NCI-H2227 treated with DMSO at 0.1 percent for 48 hours (cell line): ENCODE data around the gene RCOR1.
"Not testable (repeated sequence)": the region's sequence is repeated elsewhere in the genome, so short reads cannot be mapped to it uniquely, and the experiment has no call there.

ENCODE experiments used
- DNase-seq: peaks from one replicate; lab custom pipeline; 2025; lab: John Stamatoyannopoulos, UW

The RCOR1 gene

GRCh38 chr14:102593061-102593824 lies 794 bp downstream of the RCOR1 start:
- DNase-seq: no peak

DNA sequence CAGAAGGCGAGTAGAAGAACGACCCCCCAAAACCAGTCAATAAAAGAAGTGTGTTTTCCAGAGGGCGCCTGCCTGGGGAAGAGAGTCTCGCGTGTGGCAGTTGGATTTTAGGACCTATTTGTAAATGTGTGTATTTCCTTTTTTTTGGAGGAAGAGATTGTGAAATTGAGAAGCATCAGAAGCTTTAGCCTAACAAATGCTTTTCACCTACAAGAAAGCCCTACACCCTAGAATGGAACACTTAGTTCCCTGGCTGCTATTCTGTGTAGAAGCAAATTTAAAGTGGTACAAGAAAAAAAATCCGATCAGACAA lies 1.3 kb downstream of the RCOR1 start:
- DNase-seq: no peak

DNA sequence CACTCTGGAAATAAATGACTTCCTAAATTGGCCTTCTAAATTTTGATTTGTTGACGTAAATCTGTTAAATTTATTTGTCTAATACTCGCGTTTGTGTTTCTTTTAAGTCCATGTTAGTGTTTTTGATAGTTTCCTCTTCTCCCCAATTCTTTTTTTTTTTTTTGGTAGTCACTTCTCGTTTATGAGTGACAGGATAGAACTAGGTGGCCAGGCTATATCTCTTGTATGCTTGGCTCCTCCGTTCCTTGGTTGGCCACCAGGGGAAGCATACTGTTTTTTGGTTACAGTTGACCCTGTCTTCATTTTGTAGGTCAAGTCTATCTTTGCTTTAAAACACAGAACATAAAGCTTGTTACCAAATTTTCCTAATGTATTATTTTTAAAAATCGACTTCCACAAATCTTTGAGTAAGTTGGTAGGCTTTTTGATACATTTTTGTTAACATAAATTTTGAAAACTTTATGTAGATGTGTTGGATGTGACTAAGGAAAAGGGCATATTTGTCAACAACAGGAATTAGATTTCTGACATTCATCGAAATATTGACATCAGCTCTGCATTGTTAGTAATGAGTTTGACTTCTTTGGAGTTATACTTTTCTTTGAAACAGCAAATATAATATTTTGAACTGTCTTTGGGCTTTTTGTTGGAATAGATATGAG lies 2.2 kb downstream of the RCOR1 start:
- peak; percentile 27 for DNase-seq

DNA sequence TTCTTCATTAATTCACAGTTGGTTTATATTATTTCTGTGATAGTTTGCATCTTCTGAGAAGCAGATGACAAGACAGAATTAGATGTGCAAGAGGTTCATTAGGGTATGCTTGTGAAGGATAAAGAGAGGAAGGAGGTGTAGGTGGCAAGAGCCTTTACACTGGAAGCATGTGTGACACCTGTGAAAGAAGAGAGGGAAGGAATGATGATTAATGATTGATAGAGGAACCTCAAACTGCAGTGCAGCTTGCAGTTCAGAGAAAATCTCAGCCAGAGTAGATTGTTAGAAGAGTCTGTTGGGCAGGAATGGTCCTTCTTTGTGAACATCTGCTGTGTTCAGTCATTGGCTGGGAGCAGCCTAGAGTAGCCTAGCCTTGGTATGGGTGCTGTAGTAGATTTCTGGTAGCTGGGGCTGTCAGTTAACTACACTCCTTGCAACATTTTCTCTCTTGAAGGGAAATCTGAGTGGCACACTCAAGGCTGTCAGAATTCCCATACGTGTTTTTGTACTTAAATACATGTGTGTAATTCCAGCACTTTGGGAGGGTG lies 9.0 kb downstream of the RCOR1 start:
- no peak for DNase-seq

GRCh38 chr14:102602421-102603292 lies 10.2 kb downstream of the RCOR1 start:
- DNase-seq: no peak

GRCh38 chr14:102603293-102603907 lies 11.0 kb downstream of the RCOR1 start:
- no peak for DNase-seq

GRCh38 chr14:102604183-102604582 lies 11.7 kb downstream of the RCOR1 start:
- no peak for DNase-seq

DNA sequence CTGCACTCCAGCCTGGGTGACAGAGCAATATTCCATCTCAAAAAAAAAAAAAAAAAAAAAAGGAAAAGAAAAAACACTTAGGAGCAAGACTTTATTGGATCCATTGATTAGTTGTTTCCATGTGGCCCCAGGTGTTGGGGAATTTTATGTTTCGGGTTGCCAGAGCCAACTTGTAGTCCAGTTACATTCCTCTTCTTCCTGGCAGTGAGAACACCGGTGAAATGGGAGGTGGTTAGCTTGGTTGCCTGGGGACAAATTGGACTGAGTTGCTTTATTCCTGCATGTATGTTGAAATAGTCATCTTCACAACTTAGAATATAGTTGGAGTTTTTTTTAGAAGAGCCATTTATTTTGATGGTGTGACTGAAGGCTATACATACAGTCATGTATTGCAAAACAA lies 12.6 kb downstream of the RCOR1 start:
- no peak for DNase-seq

DNA sequence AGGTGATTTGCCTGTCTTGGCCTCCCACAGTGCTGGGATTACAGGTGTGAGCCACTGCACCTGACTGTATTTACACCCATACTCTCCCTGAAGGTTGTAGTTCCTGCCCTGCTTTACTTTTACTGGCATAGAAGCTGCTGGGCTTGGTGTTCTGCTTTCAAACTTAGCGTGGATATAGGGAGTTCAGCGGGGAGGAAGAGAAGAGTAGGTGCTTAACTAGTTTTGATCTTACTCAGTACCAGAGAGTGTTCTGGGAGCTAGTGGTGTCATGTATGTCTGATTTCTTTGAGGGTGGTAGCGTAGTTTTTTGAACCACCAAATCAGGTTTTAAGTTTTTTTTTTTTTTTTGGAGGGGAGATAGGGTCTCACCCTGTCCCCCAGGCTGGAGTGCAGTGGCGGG lies 13.8 kb downstream of the RCOR1 start:
- no peak for DNase-seq

DNA sequence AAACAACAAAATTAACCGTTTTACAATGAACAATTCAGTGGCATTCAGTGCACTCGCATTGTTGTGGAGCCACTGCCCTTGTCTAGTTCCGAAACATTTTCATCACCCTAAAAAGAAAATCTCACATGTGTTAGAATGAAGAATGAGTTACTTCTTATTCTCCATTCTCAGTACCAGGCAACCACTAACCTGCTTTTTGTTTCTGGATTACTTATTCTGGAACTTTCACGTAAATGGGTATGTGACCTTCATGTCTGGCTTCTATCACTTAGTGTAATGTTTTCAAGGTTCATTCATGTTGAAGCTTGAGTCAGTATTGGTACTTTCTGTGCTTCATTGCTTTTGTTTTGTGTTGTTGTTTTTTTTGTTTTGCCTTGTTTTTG lies 15.6 kb downstream of the RCOR1 start:
- DNase-seq: no peak

- DNase-seq: no peak
These were observed 18.7 kb downstream of the RCOR1 start for GRCh38 chr14:102610968-102611811.

- no peak for DNase-seq
These were observed 23.9 kb downstream of the RCOR1 start for GRCh38 chr14:102616318-102616717.

DNA sequence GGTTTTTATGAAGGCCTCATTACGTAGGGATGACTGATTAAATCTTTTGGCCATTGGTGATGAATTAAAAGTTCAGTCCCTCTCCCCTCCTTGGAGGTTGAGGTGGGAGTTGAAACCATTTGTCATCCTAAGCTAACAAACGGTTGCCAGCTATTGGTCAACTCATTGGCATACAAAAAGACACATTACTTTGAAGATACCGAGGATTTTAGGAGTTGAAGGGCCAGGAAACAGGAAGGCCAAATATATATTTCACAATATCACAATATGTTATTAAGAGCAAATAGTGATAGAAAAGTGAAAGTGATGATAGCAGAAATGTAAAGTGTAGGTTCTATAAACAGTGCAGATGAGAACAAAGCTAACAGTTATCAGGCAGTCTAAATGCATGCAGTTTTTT lies 24.4 kb downstream of the RCOR1 start:
- DNase-seq: no peak

DNA sequence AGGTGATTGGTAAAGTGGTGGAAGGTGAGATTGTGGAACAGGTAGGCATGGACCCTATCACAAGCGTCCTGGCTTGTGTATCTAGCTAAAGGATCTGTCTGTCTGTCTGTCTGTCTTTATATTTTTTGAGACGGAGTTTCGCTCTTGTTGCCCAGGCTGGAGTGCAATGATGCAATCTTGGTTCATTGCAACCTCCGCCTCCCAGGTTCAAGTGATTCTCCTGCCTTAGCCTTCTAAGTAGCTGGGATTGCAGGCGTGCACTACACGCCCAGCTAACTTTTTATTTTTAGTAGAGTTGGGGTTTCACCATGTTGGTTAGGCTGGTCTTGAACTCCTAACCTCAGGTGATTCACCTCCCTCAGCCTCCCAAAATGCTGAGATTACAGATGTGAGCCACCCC lies 26.6 kb downstream of the RCOR1 start:
- DNase-seq: not testable (repeated sequence)

GRCh38 chr14:102620413-102620812 lies 28.0 kb downstream of the RCOR1 start:
- DNase-seq: no peak

DNA sequence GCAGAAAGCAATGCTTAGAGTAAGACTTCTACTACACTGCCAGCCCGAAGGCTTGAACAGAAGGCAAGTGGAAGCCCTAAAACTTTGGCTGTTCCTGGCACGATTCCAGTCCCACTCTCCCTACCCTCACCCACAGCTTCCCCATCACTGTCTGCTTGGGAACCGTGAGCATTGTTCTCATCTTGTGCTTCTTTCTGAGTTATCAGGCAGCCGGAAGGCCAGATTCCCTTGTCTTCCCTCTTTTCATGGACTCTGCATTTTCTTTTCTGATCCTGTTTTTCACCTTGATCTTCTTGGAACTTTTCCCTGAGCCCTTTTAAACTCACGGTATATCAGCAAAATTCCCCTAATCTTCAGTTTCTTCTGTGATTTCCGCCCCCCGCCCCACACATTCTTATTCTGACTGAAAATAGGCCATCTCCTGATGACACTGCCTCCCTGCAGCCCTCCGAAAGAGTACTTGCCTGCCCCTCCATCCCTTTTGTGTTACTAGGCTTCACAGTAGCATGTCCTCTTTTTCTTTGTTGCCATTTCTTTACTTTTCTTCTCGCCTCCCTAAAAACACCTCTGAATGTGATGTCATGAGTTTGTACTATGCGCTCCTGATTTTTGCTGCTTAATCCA lies 29.9 kb downstream of the RCOR1 start:
- no peak for DNase-seq

- no peak for DNase-seq
These were observed 32.2 kb downstream of the RCOR1 start for GRCh38 chr14:102624666-102625065.

GRCh38 chr14:102625564-102626296 lies 33.3 kb downstream of the RCOR1 start:
- peak; percentile 68 for DNase-seq

DNA sequence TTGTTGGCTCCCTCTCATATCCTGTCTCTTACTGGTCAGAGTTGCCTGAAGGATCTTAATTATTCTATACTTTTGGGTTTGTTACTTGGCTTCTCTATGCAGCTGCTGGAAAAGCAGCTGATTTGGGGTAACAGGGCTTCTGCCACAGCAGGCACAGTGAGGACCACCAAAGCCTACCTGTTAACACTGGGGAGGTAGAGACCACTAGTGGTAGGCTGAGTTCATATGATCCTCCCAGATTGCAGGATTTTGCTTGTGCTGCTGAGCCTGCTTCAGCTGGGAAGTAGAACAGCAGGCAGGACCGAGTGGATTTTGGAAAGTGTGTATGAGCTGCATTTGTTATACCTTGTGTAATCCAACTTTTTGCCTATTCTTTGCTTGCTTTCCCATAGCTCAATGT lies 34.1 kb downstream of the RCOR1 start:
- no peak for DNase-seq

- no peak for DNase-seq
These were observed 36.6 kb downstream of the RCOR1 start for GRCh38 chr14:102629011-102629444.
